ENCODE results near the gene NR3C2. TPM values are rescaled to one million over a fixed set of nuclear protein-coding genes. Genes with fewer than 3 reads are reported as not detected.

NR3C2 gene
- total RNA-seq, 1 experiment from 2014 or later = 2.7 TPM

DNA sequence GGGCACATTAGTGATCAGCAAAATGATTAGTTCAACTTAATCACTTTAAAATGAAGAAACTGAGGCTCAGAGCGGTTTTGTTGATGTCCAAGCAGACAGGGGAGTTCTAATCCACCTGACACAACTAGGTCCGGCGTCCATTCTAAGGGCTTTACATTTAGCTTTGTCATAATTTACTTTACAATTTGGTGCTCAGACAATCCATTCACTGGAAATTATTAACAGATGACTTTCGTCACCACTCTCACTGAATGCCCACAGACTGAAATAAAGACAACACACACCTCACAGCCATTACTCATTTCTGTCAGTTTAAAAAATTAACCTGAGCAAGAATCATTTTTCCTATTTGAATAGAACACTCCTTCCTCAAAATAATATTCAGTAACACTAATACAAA, 10.8 kb downstream of the NR3C2 start:
- H3K27ac ChIP-seq (ENCODE audit: low read depth, low read length) = no peak overlapping the region
- intact Hi-C loops (cut with micrococcal nuclease) = no loop called here
- no peaks in the 10 kb centered on the region for H3K79me2 ChIP-seq (ENCODE audit: insufficient read depth, low read length)
- POLR2A ChIA-PET = interaction anchor here (0.5 kb wide), 1 partner anchor 191 kb away, joined by 3 read pairs; no protein-coding TSS in a partner anchor
- BruUV-seq (replicated peaks) = no TSS peak
- H3K9me3 ChIP-seq (ENCODE audit: control insufficient read depth in 1 of 2, insufficient read depth in 1 of 2, low read depth in 1 of 2, low read length in 2 of 2) = no peaks in the 10 kb centered on the region
- H3K9me2 ChIP-seq (ENCODE audit: insufficient read depth) = no peaks in the 10 kb centered on the region
- no peaks in the 10 kb centered on the region for H3K4me1 ChIP-seq (ENCODE audit: control insufficient read depth in 1 of 2, insufficient read depth in 2 of 2, low read length in 2 of 2)
- DNase-seq (ENCODE audit: low read depth, low spot score) (no peak), ATAC-seq (no peak)
- no peak overlapping the region for H2AFZ ChIP-seq (ENCODE audit: low read depth, low read length, poor library complexity, severe bottlenecking)
- no peak overlapping the region for H3K4me3 ChIP-seq (replicated peaks in 1 of 2; ENCODE audit: low read depth in 1 of 2, low read length in 2 of 2)
- H3K27me3 ChIP-seq (ENCODE audit: insufficient read depth, low read length) = no peaks in the 10 kb centered on the region
- no peak overlapping the region for H3K4me2 ChIP-seq (ENCODE audit: low read length)
- RAD21 ChIA-PET (ENCODE audit: low non-redundant PET in 1 of 2, low total read pairs in 2 of 2, uncharacterized antibody in 2 of 2, unreplicated experiment in 2 of 2) = no interaction called here
- H3K9ac ChIP-seq (ENCODE audit: low read length) = no peak overlapping the region
- H3K36me3 ChIP-seq (ENCODE audit: control insufficient read depth in 1 of 2, insufficient read depth in 2 of 2, low read length in 2 of 2) = no peaks in the 10 kb centered on the region
- CTCF ChIA-PET = no interaction called here
- no peaks in the 10 kb centered on the region for H4K20me1 ChIP-seq (ENCODE audit: insufficient read depth)
- no peak for TF ChIP-seq FOSL1 (IDR thresholded peaks at IDR 0.05; ENCODE audit: low read depth)
- no peak for TF ChIP-seq SRF (IDR thresholded peaks at IDR 0.05; ENCODE audit: low read depth)
- no peak for TF ChIP-seq POLR2AphosphoS5 (IDR thresholded peaks at IDR 0.05; ENCODE audit: low read depth, low read length)
- no peak for TF ChIP-seq REST (IDR thresholded peaks at IDR 0.05; ENCODE audit: low read depth)
- TF ChIP-seq EGR1 (IDR thresholded peaks at IDR 0.05; ENCODE audit: low read depth) = no peak
- TF ChIP-seq ELF1 (IDR thresholded peaks at IDR 0.05; ENCODE audit: borderline replicate concordance, low read depth) = no peak
- TF ChIP-seq JUND (IDR thresholded peaks at IDR 0.05) = no peak
- TF ChIP-seq, protein P1, sequence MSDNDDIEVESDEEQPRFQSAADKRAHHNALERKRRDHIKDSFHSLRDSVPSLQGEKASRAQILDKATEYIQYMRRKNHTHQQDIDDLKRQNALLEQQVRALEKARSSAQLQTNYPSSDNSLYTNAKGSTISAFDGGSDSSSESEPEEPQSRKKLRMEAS (IDR thresholded peaks at IDR 0.05) = no peak
- no peak for TF ChIP-seq SIN3A (IDR thresholded peaks at IDR 0.05; ENCODE audit: low read depth)
- TF ChIP-seq RAD21 (IDR thresholded peaks at IDR 0.05; ENCODE audit: low read depth) = no peak
- no peak for TF ChIP-seq EZH2 (IDR thresholded peaks at IDR 0.05)
- no peak for TF ChIP-seq TCF7L2 (IDR thresholded peaks at IDR 0.05; ENCODE audit: borderline replicate concordance, extremely low read depth, insufficient read depth, insufficient read length)
- TF ChIP-seq YY1 (IDR thresholded peaks at IDR 0.05; ENCODE audit: extremely low read depth, insufficient replicate concordance, low read depth, low read length) = no peak
- TF ChIP-seq ZNF274 (IDR thresholded peaks at IDR 0.05; ENCODE audit: low read depth, low read length) = no peak
- no peak for TF ChIP-seq EZH2phosphoT487 (IDR thresholded peaks at IDR 0.05; ENCODE audit: borderline replicate concordance)
- no peak for TF ChIP-seq POLR2A (IDR thresholded peaks at IDR 0.05; ENCODE audit: borderline replicate concordance, extremely low read depth, insufficient read depth, insufficient read length)
